SK-N-SH (cell line): ENCODE results near the gene MPPE1. TPM values are rescaled to one million over a fixed set of nuclear protein-coding genes. Genes with fewer than 3 reads are reported as not detected.

Experiments used
- CTCF ChIA-PET: fragments of 300-600, 350-600 bp; formaldehyde crosslinking; extraction: SDS; loops from one replicate; lab custom pipeline; 2021; lab: Yijun Ruan, JAX
- POLR2A ChIA-PET: fragments of 350-600 bp; sonication (Branson Sonifier 250); formaldehyde crosslinking; extraction: SDS; loops from one replicate; lab custom pipeline; 2020; ENCODE audit warnings: antibody characterized with exemption, inconsistent platforms; lab: Yijun Ruan, JAX
- DNase-seq: peaks from one replicate; pipeline ENCODE4 v3.0.0; 2012
- H2AFZ ChIP-seq: fragments of 200-600 bp; sonication (generic); 2 replicates; pipeline ENCODE4 v1.8.1; 2016; ENCODE audit warnings: antibody characterized with exemption, mild to moderate bottlenecking, low read depth
- H3F3A ChIP-seq: fragments of 200-600 bp; sonication (generic); replicated peaks from 2 replicates; pipeline ENCODE3; 2016; ENCODE audit warnings: antibody characterized with exemption, mild to moderate bottlenecking; ENCODE audit not compliant: insufficient read depth
- H3K27ac ChIP-seq, 2 experiments: fragments of 200-500 bp in 1 of 2; fragments of 200-600 bp in 1 of 2; sonication (Bioruptor generic) in 1 of 2; sonication (generic), shearing (Covaris generic) in 1 of 2; 2 replicates each; pipeline versions ENCODE4 v1.5.1 to v1.6.1; 2014 to 2016; ENCODE audit warnings: low read depth in 2 of 2, inconsistent platforms in 1 of 2, low read length in 1 of 2, mild to moderate bottlenecking in 1 of 2, mixed read lengths in 1 of 2
- H3K27me3 ChIP-seq: fragments of 200-600 bp; sonication (generic), shearing (Covaris generic); 2 replicates; pipeline ENCODE4 v1.6.1; 2016; ENCODE audit warnings: mixed run types; ENCODE audit not compliant: insufficient read depth
- H3K36me3 ChIP-seq, 2 experiments: fragments of 200-500 bp in 1 of 2; fragments of 200-600 bp in 1 of 2; sonication (Bioruptor generic) in 1 of 2; sonication (generic) in 1 of 2; replicated peaks in 1 of 2; 2 replicates each; pipeline versions ENCODE3 to v1.5.1; 2014 to 2016; ENCODE audit warnings: low read length in 1 of 2, mild to moderate bottlenecking in 1 of 2; ENCODE audit not compliant: insufficient read depth in 2 of 2, control insufficient read depth in 1 of 2
- H3K4me1 ChIP-seq, 2 experiments: fragments of 200-500 bp in 1 of 2; fragments of 200-600 bp in 1 of 2; sonication (Bioruptor generic) in 1 of 2; sonication (generic), shearing (Covaris generic) in 1 of 2; 2 replicates each; pipeline versions ENCODE4 v1.5.1 to v1.6.1; 2014 to 2016; ENCODE audit warnings: low read depth in 1 of 2, low read length in 1 of 2, mixed run types in 1 of 2; ENCODE audit not compliant: insufficient read depth in 2 of 2, control insufficient read depth in 1 of 2
- H3K4me2 ChIP-seq: fragments of 200-600 bp; sonication (generic), shearing (Covaris generic); 2 replicates; pipeline ENCODE4 v1.6.1; 2017; ENCODE audit warnings: mixed run types
- H3K4me3 ChIP-seq, 2 experiments: fragments of 200-500 bp in 1 of 2; fragments of 200-600 bp in 1 of 2; sonication (Bioruptor generic) in 1 of 2; sonication (generic), shearing (Covaris generic) in 1 of 2; 2 replicates each; pipeline versions ENCODE4 v1.5.1 to v1.8.1; 2014 to 2016; ENCODE audit warnings: low read depth in 2 of 2, inconsistent platforms in 1 of 2, low read length in 1 of 2, mild to moderate bottlenecking in 1 of 2, mixed read lengths in 1 of 2, moderate library complexity in 1 of 2
- H3K79me2 ChIP-seq: fragments of 200-600 bp; sonication (generic); 2 replicates; pipeline ENCODE4 v1.8.1; 2017; ENCODE audit warnings: mild to moderate bottlenecking; ENCODE audit not compliant: insufficient read depth
- H3K9ac ChIP-seq: fragments of 200-600 bp; sonication (generic); 2 replicates; pipeline ENCODE4 v1.6.1; 2017; ENCODE audit warnings: mixed run types
- H3K9me2 ChIP-seq: fragments of 200-600 bp; sonication (generic); 2 replicates; pipeline ENCODE4 v1.6.1; 2017; ENCODE audit warnings: mixed run types
- H3K9me3 ChIP-seq: fragments of 200-600 bp; sonication (generic); 2 replicates; pipeline ENCODE4 v1.6.1; 2017; ENCODE audit warnings: mixed run types, mild to moderate bottlenecking, moderate library complexity
- H4K20me1 ChIP-seq: fragments of 200-600 bp; sonication (generic); 2 replicates; pipeline ENCODE4 v1.6.1; 2017; ENCODE audit warnings: mild to moderate bottlenecking, mixed run types; ENCODE audit not compliant: insufficient read depth
- EZH2phosphoT487 ChIP-seq: fragments of 200-600 bp; sonication (generic); IDR thresholded peaks from 2 replicates; pipeline ENCODE4 v1.6.1; 2017; ENCODE audit warnings: low read depth, mixed run types, mild to moderate bottlenecking, antibody characterized with exemption, moderate library complexity, borderline replicate concordance
- FOSL2 ChIP-seq: IDR thresholded peaks from 2 replicates; pipeline ENCODE4 v1.4.0; 2012; ENCODE audit warnings: low read depth, mild to moderate bottlenecking, moderate library complexity, borderline replicate concordance
- FOXJ3 ChIP-seq: sonication (generic); formaldehyde crosslinking; IDR thresholded peaks from 2 replicates; pipeline ENCODE4 v1.5.1; 2020; ENCODE audit warnings: mild to moderate bottlenecking, missing genetic modification reagents
- GABPA ChIP-seq: IDR thresholded peaks from 2 replicates; pipeline ENCODE4 v1.4.0; 2012; ENCODE audit warnings: low read depth, mild to moderate bottlenecking
- JUND ChIP-seq: IDR thresholded peaks from 2 replicates; pipeline ENCODE4 v1.4.0; 2012
- POLR2AphosphoS5 ChIP-seq: IDR thresholded peaks from 2 replicates; pipeline ENCODE4 v1.6.1; 2012; ENCODE audit warnings: low read depth, low read length
- RAD21 ChIP-seq: IDR thresholded peaks from 2 replicates; pipeline ENCODE4 v1.6.1; 2012; ENCODE audit warnings: mild to moderate bottlenecking, low read length
- RXRA ChIP-seq: IDR thresholded peaks from 2 replicates; pipeline ENCODE4 v1.4.0; 2012; ENCODE audit warnings: low read depth, mild to moderate bottlenecking, borderline replicate concordance
- TAF1 ChIP-seq: IDR thresholded peaks from 2 replicates; pipeline ENCODE4 v1.6.1; 2012; ENCODE audit warnings: low read depth, mild to moderate bottlenecking, low read length, moderate library complexity, borderline replicate concordance
- WGBS: methylation state at CpG from one replicate; pipeline ENCODE4 v1.1.6; 2017; ENCODE audit warnings: low lambda C conversion rate; 5-methylcytosine and 5-hydroxymethylcytosine counted together
- polyA plus RNA-seq, 3 experiments: library from polyadenylated mRNA; depleted of rRNA; stranded (reverse); fragments of >200 nt; gene quantifications; 2 replicates each; pipeline ENCODE4 v1.2.3, GENCODE V29; 2012
- TF ChIP-seq, protein P1 (sequence below): IDR thresholded peaks from 2 replicates; pipeline ENCODE4 v1.4.0; 2012; ENCODE audit warnings: low read depth, borderline replicate concordance

The MPPE1 gene
- polyA plus RNA-seq, 1 of the 3 experiments (the other 2 are of a cell fraction), result 13.2 TPM

DNA sequence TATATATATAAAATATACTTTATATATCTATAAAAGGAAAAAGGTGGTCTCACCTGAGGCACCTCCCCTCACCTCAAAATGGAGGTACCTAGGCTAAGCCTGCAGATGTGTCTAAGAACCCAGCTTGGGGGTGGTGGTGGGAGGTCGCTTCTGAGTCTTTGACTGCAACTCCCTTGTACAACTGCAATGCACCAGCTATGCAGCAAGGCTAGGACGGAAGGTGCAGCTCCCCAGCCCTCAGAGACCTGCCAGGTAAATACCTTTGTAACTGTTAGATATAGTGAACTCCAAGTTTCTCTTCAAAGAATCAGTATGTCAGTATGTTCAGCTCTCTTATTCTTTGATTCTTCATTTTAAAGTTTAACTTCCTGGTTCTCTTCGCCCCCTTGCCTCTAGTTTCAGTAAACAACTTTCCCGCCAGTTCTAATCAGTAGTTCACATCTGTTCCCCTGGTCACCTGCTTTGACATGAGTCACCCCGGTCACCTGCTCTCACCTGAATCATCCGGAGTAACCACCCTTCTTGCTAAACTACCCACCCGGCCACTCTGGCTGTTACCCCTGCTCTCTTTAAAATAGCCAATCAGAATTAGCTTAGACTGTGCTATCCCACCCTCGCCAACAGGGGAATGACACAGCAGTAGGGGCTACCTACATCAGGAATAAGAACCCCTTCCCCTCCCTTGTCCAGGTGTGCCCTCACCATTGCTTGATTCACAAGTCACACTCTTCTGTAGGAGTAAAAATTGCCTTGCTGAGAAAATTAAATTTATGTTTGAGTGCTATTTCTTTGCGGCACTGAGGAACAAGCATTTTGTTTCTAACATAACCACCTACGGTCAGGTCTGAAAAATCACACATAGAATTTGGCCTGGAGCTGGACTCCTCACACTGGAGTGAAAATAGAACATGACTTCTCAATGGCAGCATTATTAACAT is 48.5 kb upstream of the MPPE1 start:
- CTCF ChIA-PET, result no interaction called here
- no peak overlapping the region for H3K4me3 ChIP-seq
- no peaks in the 10 kb centered on the region for H3K4me1 ChIP-seq
- no peaks in the 10 kb centered on the region for H3K9me2 ChIP-seq
- no peaks in the 10 kb centered on the region for H3F3A ChIP-seq
- no peaks in the 10 kb centered on the region for H4K20me1 ChIP-seq
- DNase-seq, result no peak
- no peaks in the 10 kb centered on the region for H3K9me3 ChIP-seq
- WGBS, result 27% methylated on average over 10 of the region's 10 CpGs
- H3K4me2 ChIP-seq, result no peak overlapping the region
- H3K27ac ChIP-seq, result no peak overlapping the region
- no peaks in the 10 kb centered on the region for H3K36me3 ChIP-seq
- no peak overlapping the region for H3K9ac ChIP-seq
- no peak overlapping the region for H2AFZ ChIP-seq
- H3K79me2 ChIP-seq, result no peaks in the 10 kb centered on the region
- no peak for TF ChIP-seq POLR2AphosphoS5
- TF ChIP-seq TAF1, result no peak
- no peak for TF ChIP-seq JUND
- TF ChIP-seq RAD21, result no peak
- no peak for TF ChIP-seq RXRA
- TF ChIP-seq, protein P1, sequence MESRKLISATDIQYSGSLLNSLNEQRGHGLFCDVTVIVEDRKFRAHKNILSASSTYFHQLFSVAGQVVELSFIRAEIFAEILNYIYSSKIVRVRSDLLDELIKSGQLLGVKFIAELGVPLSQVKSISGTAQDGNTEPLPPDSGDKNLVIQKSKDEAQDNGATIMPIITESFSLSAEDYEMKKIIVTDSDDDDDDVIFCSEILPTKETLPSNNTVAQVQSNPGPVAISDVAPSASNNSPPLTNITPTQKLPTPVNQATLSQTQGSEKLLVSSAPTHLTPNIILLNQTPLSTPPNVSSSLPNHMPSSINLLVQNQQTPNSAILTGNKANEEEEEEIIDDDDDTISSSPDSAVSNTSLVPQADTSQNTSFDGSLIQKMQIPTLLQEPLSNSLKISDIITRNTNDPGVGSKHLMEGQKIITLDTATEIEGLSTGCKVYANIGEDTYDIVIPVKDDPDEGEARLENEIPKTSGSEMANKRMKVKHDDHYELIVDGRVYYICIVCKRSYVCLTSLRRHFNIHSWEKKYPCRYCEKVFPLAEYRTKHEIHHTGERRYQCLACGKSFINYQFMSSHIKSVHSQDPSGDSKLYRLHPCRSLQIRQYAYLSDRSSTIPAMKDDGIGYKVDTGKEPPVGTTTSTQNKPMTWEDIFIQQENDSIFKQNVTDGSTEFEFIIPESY, result no peak
- TF ChIP-seq, all 33 proteins: peak for 0
- no peaks in the 10 kb centered on the region; the same call in 1 of the 2 replicates for H3K27me3 ChIP-seq
- POLR2A ChIA-PET, result no interaction called here

DNA sequence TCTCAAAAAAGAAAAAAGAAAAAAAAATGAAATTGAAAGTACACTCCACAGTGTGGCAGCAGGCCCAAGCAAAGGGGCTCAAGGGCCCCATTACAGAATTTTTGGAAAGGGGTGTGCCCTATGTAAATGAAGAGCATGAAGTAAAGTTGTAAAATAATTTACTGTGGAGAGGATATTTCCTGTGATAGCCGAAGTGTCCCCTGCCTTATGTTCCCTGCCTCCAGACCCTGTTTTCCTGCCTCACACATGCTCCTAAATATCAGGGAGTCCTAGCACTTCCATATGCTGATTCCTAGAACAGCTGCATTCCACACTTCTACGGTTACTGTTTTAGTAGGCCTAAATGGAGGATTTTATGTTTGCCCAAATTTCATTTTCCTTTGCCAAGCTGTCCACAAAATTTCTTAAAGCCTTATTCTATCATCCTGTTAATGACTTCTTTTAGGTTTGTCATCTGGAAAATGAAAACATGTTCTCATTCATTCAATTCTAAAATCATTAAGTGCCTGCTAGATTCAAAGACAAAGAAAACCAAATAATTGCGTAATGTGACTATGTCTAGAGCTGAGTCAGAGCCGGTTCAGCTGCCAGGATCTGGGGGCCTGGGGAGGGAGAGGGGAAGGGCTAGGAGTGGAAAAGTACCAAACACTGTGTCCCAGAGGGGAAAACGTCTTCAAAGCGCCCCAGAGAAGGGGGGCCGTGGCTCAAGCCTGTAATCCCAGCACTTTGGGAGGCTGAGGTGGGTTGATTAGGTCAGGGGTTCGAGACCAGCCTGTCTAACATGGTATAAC is 47.3 kb upstream of the MPPE1 start:
- H2AFZ ChIP-seq, result no peak overlapping the region
- no peak for DNase-seq
- H3K9me3 ChIP-seq, result no peaks in the 10 kb centered on the region
- H3K9ac ChIP-seq, result no peak overlapping the region
- H3K27ac ChIP-seq, result no peak overlapping the region
- H3K9me2 ChIP-seq, result no peaks in the 10 kb centered on the region
- H3K4me2 ChIP-seq, result no peak overlapping the region
- 11% methylated on average over 8 of the region's 8 CpGs for WGBS
- CTCF ChIA-PET, result interaction anchor here (0.8 kb wide), 1 partner anchor 18 kb away, joined by 3 read pairs; no protein-coding TSS in a partner anchor
- TF ChIP-seq GABPA (no peak), FOSL2 (peak; percentile 5; the same call in 1 of the 2 replicates), FOXJ3 (no peak), EZH2phosphoT487 (no peak)
- no peaks in the 10 kb centered on the region for H4K20me1 ChIP-seq
- H3K36me3 ChIP-seq, result no peaks in the 10 kb centered on the region
- POLR2A ChIA-PET, result no interaction called here
- no peak overlapping the region for H3K4me3 ChIP-seq
- H3F3A ChIP-seq, result no peaks in the 10 kb centered on the region
- H3K79me2 ChIP-seq, result no peaks in the 10 kb centered on the region
- no peaks in the 10 kb centered on the region; the same call in 1 of the 2 replicates for H3K27me3 ChIP-seq
- no peaks in the 10 kb centered on the region for H3K4me1 ChIP-seq
